NOMO-1 treated with dmso at 0.1 percent for 144 hours (cell line): ENCODE results near the gene CCT6B.
"Not testable (repeated sequence)": the region's sequence is repeated elsewhere in the genome, so short reads cannot be mapped to it uniquely, and the experiment has no call there.

Source experiments
- DNase-seq: peaks from one replicate; lab custom pipeline; 2025; ENCODE audit not compliant: unreplicated experiment; lab: John Stamatoyannopoulos, UW

The CCT6B gene

GRCh38 chr17:34980681-34981537 is 19.6 kb upstream of the CCT6B start:
- DNase-seq = peak; percentile 89

- peak; percentile 76 for DNase-seq
Observed at GRCh38 chr17:34980353-34980680, 19.1 kb upstream of the CCT6B start, which contains the start of gene LIG3. TSS of gene LIG3 (plus strand) at chr17:34980512. CDS start at chr17:34983006, 2,494 bp downstream.

- no peak for DNase-seq
Observed at GRCh38 chr17:34979650-34980352, 18.5 kb upstream of the CCT6B start.

- no peak for DNase-seq
Observed at GRCh38 chr17:34979153-34979552, 17.9 kb upstream of the CCT6B start.

GRCh38 chr17:34974794-34975785 is 13.8 kb upstream of the CCT6B start:
- no peak for DNase-seq

GRCh38 chr17:34974179-34974578 is 12.9 kb upstream of the CCT6B start:
- no peak for DNase-seq

GRCh38 chr17:34958438-34958837 is 2.8 kb downstream of the CCT6B start:
- DNase-seq = no peak

- DNase-seq = not testable (repeated sequence)
Observed at GRCh38 chr17:34950780-34951179, 10.5 kb downstream of the CCT6B start.

- DNase-seq = peak; percentile 38
Observed at GRCh38 chr17:34930283-34930682, 31.0 kb downstream of the CCT6B start.

- DNase-seq = no peak
Observed at GRCh38 chr17:34926661-34927060, 34.6 kb downstream of the CCT6B start.

GRCh38 chr17:34920676-34921075 is 40.6 kb downstream of the CCT6B start:
- no peak for DNase-seq

- no peak for DNase-seq
Observed at GRCh38 chr17:34917381-34917780, 43.9 kb downstream of the CCT6B start.

GRCh38 chr17:34916120-34916519 is 45.1 kb downstream of the CCT6B start:
- DNase-seq = no peak

- no peak for DNase-seq
Observed at GRCh38 chr17:34913001-34913400, 48.3 kb downstream of the CCT6B start.

GRCh38 chr17:34909040-34909439 is 52.2 kb downstream of the CCT6B start:
- DNase-seq = no peak

- DNase-seq = no peak
Observed at GRCh38 chr17:34902831-34903547, 58.3 kb downstream of the CCT6B start.

GRCh38 chr17:34899643-34900291 is 61.5 kb downstream of the CCT6B start:
- DNase-seq = no peak

GRCh38 chr17:34895383-34895782 is 65.9 kb downstream of the CCT6B start:
- no peak for DNase-seq

GRCh38 chr17:34894964-34895363 is 66.3 kb downstream of the CCT6B start:
- no peak for DNase-seq
